ENCODE measurements around the gene EEIG1.
"Not testable (repeated sequence)": the region's sequence is repeated elsewhere in the genome, so short reads cannot be mapped to it uniquely, and the experiment has no call there.

The EEIG1 gene

DNA sequence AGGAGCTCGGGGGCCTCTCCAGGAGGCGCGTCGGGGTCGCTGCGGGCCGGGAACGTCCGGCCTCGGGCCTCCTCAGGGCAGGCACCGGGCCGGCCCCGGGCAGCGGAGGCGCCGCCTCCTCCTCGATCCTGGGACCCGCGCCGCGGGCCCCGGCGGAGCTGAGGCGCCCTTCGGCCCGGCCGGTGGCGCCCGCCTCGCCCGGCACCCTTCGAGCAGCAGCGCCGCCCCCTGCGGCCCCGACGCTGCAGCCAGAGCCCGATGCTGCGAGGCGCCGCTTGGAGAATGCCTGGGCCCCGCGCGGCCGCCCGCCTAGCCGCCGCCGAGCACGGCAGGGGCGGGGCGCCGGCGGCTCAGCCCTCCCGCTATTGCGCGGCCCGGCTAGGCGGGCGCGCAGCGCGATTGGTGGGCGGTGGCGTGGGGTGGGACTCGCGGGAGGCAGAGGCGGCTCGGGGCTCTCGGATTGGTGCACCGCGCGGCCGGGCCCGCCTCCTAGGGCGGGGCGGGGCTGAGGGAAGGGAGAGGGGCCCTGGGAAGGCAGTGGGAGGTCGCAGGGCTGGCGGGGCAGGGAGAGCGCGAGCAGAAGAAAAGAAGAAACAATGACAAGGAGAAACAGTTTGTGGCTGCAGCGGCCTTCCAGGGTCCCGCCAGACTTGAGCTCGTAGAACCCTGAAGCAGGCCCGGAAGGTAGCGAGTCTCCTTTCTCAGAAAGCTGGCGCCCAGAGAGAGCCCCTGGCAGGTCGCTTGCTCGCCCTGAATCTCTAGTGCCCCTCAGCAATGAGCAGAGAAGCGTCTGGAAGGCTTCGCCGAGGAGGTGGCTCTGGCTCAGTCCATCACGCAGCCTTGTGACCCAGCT, at the start of gene EEIG1:
Gene EEIG1 (minus strand): TSS at position 284 of the 853 bp plus-strand sequence. CDS start 852 bp downstream, outside the sequence.
- peak; percentile 93 to 96 for DNase-seq (ENCODE audit: low read depth in 1 of 2, low spot score in 1 of 2)

DNA sequence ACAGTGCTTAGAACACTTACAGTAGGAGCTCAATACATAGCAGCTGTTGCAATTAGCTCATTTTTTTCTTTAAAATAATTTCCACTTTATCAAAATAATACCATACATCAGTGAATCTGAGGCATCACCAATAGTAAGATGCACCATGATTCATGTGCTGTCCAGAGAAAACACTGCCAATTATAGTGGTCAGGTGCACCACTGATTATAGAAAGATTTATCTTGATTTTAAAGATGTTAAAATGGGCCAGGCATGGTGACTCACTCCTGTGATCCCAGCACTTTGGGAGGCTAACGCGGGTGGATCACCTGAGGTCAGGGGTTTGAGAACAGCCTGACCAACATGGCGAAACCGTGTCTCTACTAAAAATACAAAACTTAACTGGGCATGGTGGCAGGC, 46.9 kb upstream of the EEIG1 start:
- no peak for DNase-seq (ENCODE audit: low read depth in 1 of 2, low spot score in 1 of 2)

DNA sequence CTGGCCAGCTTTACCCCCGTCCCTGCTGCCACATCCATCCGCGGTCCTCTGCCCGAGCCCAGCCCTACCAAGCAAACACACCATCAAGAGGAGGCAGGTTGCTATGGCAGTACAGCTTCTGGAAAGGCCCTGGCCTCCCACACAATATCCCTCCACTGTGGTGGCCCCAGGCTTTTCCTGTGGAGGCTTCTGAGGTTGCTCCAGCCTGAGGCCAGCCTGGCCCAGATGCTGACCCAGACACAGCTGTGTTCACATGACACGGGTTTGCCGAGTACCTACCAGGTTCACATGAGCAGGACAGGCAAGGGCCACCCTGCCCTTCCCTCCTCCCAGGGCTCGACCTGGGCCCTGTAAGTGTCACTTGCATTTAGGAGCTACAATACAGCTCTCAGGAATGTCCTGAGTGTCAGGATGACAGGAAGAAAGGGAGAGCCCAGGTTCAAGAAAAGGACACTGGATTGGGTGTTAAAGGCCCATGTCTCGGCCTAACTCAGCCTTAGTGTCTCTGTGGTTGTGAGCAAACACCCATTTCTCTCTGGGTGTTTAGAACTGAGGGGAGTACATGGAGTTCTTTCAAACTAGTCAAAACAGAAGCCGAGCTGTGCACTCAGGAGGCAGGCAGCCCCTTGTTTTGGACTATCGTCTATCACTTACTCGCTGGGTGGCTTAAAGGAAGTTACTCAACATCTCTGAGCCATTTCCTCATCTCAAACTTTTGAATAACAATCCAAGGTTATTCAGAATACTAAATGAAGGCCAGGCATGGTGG, 46.2 kb upstream of the EEIG1 start:
- DNase-seq (ENCODE audit: low read depth in 1 of 2, low spot score in 1 of 2) = peak in 1 of 2 donors; percentile 54

DNA sequence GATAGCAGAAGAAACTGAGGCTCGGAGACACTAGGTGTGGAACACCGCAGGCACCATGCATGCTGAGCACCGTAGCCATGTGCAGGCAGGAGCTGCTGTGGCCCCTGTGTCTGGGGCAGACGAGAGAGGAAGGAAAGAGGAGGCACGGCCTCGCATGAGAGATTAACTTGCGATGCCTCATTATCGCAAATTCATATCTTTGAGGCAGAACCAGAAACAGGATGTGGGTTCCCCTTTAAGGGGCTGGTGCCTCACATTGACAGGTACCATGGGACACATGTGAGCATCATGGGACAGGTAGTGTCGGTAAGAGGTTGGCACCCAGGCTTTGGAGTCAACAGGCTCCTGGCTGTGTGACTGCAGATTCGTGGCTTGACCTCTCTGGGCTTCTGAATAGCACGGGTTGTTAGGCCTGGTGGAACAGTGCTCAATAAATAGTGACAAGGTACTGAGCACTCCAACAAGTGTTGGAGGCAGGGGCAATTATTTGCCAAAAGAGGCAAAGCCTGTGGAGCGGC, 45.5 kb upstream of the EEIG1 start:
- DNase-seq (ENCODE audit: low read depth in 1 of 2, low spot score in 1 of 2) = peak; percentile 32 to 76

DNA sequence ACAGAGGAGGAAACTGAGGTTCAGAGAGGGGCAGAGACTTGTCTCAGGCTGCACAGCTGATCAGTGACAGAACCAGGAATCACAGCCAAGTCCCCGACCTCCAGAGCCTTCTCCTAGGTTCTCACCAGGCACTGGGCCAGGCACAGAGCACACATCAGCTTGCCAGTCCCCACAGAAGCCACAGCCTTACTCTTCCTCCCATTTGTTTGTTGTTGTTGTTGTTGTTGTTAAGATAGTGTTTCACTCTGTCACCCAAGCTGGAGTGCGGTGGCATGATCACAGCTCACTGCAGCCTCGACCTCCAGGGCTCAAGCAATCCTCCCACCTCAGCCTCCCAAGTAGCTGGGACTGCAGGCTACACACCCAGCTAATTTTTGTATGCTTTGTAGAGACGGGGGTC, 44.9 kb upstream of the EEIG1 start:
- DNase-seq (ENCODE audit: low read depth in 1 of 2, low spot score in 1 of 2) = no peak

DNA sequence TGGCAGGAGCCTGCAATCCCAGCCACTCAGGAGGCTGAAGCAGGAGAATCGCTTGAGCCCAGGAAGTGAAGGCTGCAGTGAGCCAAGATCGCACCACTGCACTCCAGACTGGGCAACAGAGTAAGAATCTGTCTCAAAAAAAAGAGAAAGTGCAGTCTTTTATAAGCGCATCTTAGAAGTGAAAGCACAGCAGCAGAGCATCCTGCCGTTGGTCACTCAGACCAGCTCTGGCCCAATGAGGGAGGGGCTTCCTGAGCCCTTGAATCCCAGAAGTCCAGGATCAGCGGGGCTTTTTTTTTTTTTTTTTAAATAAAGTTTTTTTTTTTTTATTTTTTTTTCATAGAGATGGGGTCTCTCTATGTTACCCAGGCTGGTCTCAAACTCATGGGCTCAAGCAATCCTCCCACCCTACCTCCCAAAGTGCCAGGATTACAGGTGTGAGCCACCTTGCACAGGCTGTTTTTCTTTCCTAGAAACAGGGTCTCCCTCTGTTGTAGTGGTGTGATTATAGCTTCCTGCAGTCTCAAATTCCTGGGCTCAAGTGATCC, 44.0 kb upstream of the EEIG1 start:
- no peak for DNase-seq (ENCODE audit: low read depth in 1 of 2, low spot score in 1 of 2)

DNA sequence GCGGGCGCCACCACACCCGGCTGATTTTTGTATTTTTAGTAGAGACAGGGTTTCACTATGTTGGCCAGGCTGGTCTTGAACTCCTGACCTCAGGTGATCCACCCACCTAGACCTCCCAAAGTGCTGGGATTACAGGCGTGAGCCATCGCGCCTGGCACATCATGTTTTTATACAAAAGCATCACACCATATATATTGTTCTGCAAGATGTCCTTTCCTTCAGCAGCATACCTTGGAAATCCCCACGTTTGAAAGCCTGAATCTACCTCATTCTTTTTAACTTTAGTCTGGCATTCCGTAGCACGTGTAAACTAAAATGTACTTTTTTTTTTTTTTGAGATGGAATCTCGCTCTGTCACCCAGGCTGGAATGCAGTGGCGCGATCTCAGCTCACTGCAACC, 42.9 kb upstream of the EEIG1 start:
- not testable (repeated sequence) for DNase-seq (ENCODE audit: low read depth in 1 of 2, low spot score in 1 of 2)

DNA sequence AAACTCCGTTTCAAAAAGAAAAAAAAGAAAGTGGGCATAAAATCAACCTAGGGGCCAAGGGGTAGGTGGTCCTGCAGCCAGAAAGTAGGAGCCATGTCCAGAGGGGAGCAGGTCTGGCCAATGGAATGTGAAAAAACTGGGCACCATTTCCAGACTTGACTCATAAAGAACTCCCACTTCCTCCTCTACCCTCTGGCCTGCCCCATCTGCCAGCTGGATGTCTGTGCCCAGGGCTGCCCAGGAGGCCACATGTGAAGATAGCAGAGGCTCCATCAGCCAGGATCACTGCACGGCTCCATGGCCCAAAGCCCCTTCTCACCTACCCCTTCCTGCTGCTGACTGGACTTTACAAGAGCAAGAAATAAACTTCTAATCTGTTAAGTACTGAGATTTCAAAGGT, 42.1 kb upstream of the EEIG1 start:
- no peak for DNase-seq (ENCODE audit: low read depth in 1 of 2, low spot score in 1 of 2)

DNA sequence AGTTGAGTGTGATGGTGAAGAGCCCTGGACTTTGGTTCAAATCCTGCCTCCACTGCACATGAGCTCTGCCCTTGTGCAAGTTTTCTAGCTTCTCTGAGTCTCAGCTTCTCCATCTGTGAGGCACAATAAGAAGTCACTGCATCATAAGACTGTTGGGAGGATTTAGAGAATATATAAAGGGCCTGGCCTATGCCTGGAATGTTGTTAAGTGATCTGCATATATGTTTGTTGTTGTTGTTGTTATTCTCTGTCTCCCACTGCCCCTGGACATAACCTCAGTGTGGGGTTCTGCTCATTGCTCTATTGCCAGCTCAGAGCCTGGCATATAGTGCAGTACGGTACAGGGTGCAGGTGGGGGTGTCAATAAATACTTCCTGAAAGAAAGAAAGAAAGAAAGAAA, 40.3 kb upstream of the EEIG1 start:
- DNase-seq (ENCODE audit: low read depth in 1 of 2, low spot score in 1 of 2) = no peak

DNA sequence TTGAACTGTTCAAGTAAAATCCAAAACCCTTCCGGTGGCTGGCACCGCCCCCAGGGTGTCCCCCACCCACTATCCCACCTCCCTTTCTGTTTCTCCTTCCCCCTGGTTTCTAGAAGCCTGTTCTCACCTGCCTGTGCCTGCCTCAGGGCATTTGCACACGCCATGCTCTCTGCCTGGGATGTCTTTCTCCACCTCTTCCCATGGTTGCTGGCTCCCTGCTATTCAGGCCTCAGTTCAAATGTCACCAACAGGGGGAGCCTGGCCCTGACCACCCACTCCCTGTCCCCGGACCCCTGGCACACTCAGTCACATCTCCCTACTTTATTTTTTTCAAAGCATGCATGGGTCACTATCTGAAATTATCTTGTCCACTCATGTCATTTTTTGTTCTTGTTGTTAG, 39.9 kb upstream of the EEIG1 start:
- DNase-seq (ENCODE audit: low read depth in 1 of 2, low spot score in 1 of 2) = no peak

DNA sequence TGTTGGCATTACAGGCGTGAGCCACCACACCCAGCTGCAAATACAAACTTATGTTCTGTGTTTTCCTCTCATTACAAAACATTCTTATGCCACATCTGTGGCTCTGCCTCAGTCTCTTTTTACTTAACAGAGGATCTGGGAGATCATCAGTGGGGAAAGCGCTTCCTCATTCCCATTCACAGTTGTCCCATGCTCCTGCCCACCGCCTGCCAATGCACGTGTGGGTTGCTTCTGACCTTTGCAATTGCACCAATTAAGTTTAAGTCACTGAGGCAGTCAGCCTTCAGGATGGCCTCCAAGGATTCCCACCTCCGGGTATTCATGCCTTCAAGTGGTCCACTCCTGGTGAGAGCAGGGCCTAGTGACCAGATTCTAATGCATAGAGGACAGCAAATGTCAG, 34.9 kb upstream of the EEIG1 start:
- no peak for DNase-seq (ENCODE audit: low read depth in 1 of 2, low spot score in 1 of 2)

DNA sequence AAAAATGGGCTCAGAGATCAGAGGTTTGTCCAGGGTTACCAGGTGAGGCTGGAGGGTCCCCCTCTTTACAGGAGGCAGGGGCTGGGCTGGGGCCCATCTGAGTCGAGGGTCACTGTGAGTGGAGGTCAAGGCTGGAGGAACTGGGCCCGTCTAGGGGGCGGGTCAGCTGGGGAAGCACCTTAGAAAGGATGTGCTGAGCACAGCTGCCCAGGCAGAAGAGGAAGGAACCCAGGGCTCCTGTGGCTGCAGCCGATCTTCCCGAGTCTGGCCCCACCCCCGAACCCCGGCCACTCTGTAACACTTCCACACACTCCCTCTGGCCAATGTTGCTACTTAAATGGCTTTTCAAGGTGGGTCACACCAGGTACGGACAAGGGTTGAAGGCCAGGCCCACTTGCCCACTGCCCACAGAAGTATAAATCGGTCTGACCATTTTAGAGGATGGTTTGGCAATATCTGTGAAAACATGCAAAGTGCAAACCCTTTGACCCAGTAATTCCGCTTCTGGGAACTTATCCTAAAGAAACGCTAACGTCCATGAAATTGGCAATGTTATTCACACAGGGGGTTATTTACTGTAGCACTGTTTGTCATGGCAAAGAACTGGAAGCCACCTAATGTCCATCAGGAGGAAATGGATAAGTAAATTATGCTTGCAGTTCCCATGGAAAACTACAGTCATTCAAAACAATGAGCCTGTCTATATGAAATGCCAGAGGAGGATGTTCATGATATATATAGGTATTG, 30.5 kb upstream of the EEIG1 start:
- no peak for DNase-seq (ENCODE audit: low read depth in 1 of 2, low spot score in 1 of 2)

DNA sequence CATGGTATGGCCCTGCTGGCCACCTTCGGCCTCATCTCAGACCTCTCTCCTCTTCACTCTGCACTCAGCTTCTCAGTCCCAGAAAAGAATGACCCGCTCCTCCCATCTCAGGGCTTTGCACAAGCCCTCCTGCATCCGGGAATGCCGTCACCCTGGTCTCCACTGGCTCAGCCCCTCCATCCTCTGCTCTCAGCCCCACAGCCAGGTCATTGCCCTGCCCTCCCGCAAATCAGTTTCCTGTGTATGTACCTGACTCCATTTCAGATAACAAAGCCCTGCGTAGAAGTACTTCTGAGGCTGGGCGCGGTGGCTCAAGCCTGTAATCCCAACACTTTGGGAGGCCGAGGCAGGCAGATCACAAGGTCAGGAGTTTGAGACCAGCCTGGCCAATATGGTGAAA, 28.9 kb upstream of the EEIG1 start:
- no peak for DNase-seq (ENCODE audit: low read depth in 1 of 2, low spot score in 1 of 2)

DNA sequence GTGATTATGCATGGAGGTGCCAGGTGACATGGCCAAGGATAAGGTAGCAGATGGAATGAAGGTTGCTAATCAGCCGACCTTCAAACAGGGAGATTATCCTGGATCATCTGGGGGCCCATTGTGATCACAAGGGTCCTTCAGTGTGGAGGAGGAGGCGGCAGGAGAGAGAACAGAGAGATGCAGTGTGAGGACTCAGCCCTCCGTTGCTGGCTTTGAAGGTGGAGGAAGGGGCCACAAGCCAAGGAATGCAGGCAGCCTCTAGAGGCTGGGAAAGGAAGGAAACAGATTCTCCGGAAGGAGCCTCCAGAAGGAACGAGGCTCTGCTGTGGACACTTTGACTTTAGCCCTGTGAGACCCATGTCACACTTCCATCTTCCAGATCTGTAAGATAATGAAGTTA, 27.4 kb upstream of the EEIG1 start:
- DNase-seq (ENCODE audit: low read depth in 1 of 2, low spot score in 1 of 2) = no peak

DNA sequence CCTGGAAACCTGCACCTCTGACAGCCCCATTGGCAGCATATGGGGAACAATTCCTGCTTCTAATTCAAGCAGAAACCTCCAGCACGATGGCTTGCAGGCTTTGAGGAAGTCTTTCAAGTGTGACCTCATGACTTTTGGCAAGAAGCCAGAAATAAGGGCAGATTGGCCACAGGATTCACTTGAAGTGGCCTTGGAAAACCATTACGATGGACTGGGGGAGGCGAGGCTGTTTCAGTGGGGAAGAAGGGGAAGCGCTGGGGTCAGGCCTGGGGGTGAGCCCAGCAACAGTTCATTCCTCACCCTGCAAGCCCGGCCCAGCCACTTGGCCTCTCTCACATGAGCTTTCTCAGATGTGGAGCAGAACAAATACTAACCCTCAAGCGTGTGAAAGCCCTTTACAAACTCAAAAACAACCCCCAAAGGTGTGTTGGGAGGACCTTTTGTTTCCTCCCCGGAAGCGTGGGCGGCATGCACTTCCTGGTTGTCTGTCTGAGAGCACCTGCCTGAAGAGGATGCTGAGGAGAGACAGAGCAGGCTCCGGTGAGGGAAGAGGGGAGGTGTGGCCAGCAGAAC, 26.9 kb upstream of the EEIG1 start:
- peak; percentile 59 to 84 for DNase-seq (ENCODE audit: low read depth in 1 of 2, low spot score in 1 of 2)

DNA sequence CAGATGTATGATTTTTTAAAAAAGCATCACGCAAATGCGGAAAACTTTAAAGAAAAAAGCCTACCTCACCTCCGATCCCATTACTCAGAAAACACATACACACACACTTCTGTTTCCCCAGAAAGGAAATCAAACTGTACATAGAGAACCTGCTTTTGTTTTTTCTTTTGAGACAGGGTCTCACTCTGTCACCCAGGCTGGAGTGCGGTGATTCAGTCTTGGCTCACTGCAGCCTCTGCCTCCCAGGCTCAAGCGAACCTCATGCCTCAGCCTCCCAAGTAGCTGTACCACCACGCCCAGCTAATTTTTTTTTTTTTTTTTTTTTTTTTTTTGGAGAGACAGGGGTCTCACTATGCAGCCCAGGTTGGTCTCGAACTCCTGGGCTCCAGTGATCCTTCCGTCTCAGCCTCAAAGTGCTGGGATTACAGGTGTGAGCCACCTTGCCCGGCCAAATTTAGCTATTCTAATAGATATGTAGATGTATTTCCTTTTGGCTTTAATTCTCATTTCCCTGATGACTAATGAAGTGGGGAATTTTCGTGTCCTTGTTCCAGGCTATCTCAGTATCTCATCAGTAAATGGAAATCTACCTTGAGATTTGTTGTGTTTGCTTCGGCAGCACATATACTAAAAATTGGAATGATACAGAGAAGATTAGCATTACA, 25.7 kb upstream of the EEIG1 start:
- no peak for DNase-seq (ENCODE audit: low read depth in 1 of 2, low spot score in 1 of 2)

DNA sequence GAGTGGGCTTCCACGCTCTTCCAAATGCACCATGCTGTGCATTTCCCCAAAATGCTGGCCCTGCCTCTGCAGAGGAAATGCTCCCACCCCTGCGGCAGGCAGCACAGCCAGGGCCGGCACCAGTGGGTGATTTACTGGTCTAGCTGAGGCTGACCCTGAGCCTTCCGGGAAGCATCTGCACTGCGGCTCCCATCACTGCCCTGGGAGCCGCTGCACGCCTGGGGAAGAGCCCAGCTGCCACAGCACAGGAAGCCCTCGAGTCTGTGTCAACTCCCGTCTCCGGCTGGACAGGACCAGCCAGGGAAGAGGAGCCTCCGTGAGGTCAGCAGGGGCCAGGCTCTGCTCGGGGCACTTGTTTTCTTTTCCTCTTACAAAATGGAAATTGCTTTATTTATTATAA, 25.1 kb upstream of the EEIG1 start:
- DNase-seq (ENCODE audit: low read depth in 1 of 2, low spot score in 1 of 2) = no peak

DNA sequence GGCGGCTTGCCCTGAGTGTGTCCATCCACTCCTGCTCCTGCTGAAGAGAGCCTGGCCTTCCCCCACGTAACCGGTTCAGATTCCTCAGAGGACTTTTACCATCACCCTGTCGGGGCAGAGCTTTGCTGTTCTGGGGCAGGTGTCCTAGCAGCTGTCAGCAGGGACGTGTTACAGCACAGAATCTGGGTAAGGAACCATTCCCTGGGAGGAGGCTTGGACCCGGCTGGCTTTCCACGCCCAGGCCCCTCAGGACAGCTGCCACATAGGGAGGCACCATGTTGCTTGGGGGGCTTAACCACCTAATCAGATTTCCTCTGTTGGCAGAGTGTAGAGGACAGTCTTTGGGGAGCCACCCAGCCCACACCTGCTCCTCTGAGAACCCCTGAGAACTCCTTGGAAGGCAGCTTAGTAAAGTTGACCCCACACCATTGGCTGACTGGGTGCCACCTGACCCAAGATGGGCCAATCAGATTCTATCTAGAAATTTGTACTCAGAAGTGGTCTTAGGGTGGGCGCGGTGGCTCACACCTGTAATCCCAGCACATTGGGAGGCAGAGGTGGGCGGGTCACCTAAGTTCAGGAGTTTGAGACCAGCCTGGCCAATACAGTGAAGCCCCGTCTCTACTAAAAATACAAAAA, 23.3 kb upstream of the EEIG1 start:
- no peak for DNase-seq (ENCODE audit: low read depth in 1 of 2, low spot score in 1 of 2)

DNA sequence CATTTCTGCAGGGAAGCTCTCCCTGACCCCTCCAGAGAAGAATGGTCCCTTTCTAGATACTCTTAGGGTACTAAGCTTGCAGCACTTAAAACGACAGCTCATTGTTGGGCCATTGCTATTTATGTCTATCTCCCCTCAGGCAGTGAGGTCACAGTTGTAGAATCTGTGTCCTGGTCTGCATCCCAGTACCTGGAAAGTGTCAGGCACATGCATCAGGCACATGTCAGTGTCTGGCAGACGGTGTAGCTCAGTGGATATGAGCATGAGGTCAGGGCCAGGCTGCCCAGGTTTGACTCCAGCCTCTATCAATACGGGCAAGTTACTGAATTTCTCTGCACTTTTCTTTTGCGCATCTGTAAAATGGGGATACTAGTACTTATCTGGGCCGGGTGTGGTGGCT, 22.2 kb upstream of the EEIG1 start:
- no peak for DNase-seq (ENCODE audit: low read depth in 1 of 2, low spot score in 1 of 2)

DNA sequence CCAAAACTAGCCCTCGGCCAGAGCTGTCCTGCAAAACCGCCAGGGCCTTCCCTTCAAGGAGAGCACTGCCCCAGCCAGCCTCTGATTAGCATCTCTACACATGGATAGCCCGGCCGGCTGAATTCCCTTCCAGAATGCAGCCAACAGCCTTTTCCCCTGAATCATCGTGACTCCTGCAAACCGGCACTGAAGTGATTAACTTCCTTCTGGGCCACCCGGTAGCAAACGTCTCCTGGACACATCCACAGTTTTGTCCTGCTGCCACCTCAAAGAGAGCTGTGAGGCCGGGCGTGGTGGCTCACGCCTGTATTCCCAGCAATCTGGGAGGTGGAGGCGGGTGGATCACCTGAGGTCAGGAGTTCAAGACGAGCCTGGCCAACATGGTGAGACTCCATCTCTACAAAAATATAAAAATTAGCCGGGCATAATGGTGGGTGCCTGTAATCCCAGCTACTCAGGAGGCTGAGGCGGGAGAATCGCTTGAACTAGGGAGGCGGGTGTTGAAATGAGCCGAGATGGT, 21.1 kb upstream of the EEIG1 start:
- no peak for DNase-seq (ENCODE audit: low read depth in 1 of 2, low spot score in 1 of 2)
